Stromal cell of bone marrow (primary cell): Measurements from ENCODE around the gene BMI1.
"Not testable (repeated sequence)": the region's sequence is repeated elsewhere in the genome, so short reads cannot be mapped to it uniquely, and the experiment has no call there.

Source experiments
- DNase-seq: peaks from one replicate; pipeline ENCODE4 v3.0.0-alpha.2; 2012; ENCODE audit warnings: low read depth

BMI1 gene

DNA sequence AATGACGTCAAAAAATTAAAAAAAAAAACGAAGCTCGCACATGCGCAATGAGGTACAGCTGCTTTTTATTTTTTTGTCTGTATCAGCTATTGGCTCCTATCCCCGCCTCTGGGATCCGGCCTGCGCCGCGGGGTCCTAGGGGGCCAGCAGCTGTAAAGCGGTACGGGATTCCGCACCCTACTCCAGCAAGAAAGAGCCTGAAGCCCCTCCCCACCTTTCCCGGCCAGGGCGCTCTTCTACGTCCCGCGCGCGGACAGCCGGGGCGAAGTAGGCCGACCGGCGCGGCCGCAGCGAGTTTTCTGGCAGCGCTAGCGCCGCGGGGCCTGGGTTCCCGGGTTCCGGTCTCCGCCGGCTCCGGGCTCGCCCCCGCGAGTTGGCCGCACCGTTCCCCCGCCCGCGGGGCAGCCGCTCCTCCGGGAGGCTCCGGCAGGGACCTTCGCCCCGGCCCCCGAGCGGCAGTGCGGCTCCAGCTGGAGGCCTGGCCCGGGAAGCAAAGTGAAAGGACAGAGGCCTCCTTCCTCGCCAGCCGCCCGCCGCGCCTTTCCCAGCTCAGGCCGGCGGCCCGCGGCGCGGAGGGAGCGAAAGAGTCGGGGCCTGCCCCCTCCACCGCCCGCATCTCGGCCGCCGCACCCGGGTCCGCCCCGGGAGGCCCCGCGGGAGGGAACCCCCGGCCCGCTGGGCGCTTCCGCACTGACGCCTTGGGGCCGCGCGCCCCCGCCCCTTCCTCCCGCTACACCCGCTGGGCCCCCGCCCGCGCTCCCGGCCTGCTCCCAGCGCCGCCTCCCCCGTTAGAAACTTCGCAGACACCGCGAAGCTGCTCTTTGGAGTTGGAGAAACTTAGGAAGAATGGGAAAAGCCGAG is 19.7 kb downstream of the BMI1 start:
- peak; percentile 60 for DNase-seq

DNA sequence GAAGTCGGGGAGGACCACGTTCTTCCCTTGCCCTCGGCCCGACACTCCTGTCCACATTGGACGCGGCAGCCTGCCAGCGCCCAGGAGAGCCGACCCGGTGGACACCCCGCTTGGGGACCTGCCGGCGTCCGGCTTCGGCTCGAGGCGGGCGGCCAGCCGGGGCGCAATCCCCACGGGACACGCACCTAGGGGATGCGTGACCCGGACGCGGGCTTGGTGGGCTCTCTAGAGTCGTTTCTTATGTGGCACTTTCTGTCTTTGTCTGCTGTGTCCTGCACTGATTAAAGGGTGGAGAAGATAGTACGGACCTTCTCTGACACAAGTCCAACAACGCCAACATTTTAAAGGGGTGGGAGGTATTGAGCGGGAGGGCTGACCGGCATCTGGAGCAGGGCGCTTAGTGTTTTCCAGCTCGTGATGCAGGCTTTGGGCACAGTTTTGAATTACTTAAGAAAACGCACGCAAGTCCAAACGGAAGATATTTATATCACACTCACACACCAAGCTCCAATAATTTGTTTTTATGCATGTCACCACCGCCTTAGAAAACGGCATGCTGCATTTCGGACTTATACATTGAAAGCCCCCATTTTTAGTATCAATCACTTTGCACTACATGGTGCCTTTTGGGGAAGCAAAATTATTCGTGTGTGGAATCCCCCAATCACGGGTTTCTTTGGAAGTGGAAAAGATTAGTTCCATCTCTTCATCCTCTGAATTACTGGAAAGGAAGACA is 20.5 kb downstream of the BMI1 start:
- DNase-seq = no peak

GRCh38 chr10:22341926-22342196 is 21.0 kb downstream of the BMI1 start:
- DNase-seq = no peak

DNA sequence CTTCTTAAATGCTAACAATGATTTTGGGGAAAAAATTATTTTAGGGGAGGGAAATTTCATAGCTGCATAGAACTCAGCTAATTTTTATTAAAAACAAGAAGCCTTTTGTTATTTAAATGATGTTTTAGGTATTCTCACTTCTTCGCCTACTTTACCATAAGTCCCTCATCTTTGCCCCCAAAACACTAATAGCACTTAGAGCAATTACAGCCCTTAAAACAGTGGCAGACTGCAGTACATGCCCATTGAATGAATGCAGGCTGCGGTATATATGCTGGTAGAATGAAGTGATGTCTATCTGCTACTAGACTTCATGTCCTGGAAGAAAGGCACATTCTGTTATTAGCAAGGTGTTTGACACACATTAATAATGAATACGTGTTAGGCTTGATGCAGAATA is 21.5 kb downstream of the BMI1 start:
- DNase-seq = no peak

GRCh38 chr10:22343731-22344130 is 22.8 kb downstream of the BMI1 start:
- no peak for DNase-seq

GRCh38 chr10:22344249-22344648 is 23.4 kb downstream of the BMI1 start:
- no peak for DNase-seq

- DNase-seq = no peak
These were observed 23.9 kb downstream of the BMI1 start for GRCh38 chr10:22344781-22345300.

DNA sequence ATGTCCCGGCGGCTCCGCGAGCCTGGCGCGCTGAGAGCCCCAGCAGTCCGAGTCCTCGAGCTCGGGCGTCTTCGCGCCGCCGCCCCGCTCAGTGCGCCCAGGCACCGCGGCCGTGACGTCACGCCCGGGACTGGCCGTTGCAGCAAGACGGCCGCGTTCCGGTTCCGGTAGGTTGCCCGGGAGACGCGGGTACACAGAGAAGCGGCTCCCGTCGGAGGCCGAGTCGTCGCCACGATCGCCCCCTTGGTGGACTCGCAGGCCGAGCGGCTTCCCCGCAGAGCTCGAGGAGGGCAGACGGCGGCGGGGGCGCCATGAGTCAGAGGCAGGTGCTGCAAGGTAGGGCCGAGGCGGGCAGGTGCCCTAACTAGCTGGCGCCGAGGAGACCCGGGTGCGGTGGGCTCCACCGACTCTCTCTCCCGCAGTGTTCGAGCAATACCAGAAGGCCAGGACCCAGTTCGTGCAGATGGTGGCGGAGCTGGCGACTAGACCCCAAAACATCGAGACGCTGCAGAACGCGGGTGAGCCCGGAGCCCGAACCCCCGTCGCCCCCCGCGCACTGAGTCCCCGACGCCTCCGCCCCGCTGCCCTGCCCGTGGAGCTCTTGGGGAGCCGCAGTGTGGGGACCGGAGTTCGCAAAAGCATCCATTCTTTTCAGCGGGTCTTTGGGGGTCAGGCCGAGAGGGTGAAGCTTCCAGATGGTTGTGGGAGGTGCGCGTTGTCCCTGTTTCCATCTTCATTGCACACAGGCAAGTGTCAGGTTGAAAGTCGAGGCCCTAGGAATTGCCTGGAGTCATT is 24.6 kb downstream of the BMI1 start, which contains the start of gene SPAG6:
SPAG6 (plus strand) TSS at position 196 of the 795 bp plus-strand sequence; CDS start at position 312, 116 bp downstream.
- DNase-seq = no peak

DNA sequence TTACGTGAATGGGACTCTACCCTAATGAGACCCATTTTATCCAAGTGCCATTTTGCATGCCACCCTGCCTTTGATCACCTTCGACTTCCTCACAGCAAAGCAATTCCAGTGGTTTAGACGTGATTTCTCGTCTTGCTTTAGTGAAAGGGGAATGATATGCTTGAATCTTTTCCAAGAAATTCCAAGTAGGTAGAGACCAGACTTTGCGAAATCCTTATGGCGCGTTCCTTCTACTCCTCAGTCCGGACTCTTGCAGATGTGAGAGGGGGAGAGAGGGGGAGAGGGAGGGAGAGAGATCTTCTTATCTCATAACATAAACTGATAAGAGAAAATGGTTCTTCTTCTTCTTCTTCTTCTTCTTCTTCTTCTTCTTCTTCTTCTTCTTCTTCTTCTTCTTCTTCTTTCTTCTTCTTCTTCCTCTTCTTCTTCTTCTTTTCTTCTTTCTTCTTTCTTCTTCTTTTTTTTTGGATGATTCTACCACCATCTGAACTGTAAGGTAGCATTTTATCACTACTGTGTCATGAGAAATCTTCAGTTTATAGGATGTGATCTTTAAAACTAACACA is 25.3 kb downstream of the BMI1 start:
- DNase-seq = no peak

DNA sequence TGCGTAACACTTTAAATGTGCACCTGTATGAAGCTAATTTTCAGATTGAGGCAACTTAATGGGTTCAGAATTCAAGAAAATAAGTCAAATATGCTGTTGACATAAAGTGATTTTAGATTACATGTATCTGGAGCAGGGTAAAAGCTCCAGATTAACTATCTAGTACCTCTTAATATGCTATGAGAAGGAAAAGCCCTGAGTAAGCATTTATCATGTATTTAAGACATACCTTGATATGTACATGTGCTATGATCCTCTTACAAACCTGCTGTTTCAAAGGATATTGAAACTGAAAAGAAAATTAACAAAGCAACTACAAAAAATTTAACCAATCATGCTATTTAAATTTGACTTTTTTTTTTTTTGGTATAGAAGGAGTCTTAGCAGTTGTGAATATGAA is 28.9 kb downstream of the BMI1 start:
- no peak for DNase-seq

DNA sequence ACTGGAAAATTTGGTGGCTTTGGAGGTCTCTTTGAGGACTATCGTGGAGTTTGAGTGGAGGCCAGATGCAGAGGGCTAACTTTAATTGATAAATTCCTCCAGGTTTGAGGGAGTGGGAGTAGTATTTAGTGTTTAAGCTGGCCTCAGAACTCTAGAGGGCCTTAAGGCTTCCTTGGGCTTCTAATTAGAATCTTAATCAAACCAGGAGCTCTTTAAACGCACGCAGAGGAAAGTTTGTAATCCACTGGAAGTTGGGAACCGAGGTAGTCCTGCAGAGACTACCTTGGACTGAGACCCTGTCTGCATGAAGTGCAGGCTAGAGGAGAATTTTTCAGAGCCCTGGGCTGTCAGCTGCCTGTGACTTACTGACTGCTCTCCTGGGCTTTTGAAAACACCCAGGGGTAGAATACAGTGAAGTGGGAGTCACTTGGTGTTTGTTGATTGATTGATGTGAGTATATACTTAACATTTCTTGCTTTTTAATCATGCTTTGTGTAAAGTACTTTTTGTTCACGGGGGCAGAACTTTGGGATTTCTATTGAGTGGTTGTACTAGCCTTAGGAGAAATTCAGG is 30.3 kb downstream of the BMI1 start:
- DNase-seq = no peak

GRCh38 chr10:22356324-22356873 is 35.5 kb downstream of the BMI1 start:
- DNase-seq = no peak

- DNase-seq = not testable (repeated sequence)
These were observed 36.9 kb downstream of the BMI1 start for GRCh38 chr10:22357770-22358169.

DNA sequence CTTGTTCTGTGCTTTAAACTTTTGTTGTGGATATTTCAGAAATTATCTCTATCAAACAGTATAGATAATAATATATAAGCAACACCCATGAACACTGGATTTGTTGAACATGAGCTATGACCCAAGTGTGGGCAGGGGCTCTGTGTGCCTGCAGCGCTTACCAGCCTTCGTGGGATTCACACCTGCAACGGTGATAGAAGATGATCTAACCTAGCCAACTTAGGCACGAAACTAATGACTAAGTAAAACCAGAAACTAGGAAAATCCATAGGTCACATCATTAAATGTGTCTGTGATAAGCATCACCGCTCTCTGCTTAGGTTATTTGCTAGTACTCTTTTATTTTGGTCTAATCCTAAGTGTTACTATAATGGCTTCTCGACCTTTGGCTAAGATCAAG is 42.4 kb downstream of the BMI1 start:
- DNase-seq = no peak

- no peak for DNase-seq
These were observed 43.7 kb downstream of the BMI1 start for GRCh38 chr10:22364407-22365140.

DNA sequence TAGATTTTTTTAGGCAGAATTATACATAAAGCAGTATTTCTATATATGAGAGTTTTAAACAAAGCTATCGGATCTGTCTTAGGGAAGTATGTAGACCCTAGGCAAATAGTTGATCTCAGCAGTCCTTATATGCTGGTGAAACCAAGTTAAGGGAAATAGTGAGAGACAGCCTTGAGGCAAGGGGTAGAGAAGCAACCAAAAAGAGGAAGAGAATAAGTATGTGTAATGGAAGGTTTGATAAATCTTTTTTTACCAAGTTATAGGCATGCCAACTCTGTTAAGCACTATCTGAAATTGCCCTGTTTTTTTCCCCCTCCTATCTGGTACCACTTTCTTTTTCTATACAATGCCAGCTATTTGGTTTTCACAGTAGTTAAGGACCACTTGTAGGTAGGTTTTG is 44.3 kb downstream of the BMI1 start:
- no peak for DNase-seq

- DNase-seq = peak; percentile 3
These were observed 44.9 kb downstream of the BMI1 start for GRCh38 chr10:22365644-22366434.

DNA sequence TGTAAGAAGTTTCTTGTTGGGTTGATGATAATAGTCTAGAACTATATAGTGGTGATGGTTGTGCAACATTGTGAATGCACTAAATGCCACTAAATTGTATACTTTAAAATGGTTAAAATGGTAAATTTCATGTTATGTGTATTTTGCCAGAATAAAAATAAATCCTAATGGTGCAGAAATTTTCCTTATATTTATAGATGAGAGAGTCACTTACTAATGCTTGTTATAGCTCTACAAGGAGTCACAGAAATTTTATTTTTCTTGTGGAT is 45.5 kb downstream of the BMI1 start:
- no peak for DNase-seq

GRCh38 chr10:22366771-22367170 is 45.9 kb downstream of the BMI1 start:
- no peak for DNase-seq

DNA sequence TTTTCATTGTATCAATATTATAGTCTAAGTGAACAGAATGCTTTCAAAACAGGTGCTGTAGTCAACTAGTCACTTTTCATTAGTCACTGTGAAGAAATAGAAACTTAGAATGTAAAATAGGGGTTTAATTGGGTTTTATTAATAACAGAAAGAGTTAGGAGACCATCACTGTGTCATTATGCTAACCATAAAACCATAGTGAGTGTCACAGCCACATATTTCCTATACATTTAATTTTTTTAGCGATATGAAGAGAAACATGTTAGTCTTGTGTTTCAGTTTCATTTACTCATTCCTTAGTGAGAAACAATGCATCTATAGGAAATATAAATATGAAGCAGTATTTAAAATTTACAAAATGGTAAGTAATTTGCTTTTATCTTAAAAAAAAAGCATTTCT is 46.6 kb downstream of the BMI1 start:
- DNase-seq = no peak
